Inflammatory macrophage treated with lipopolysaccharide for 1 hour (primary cell): ENCODE measurements around the gene GUCY2C.

Experiments
- DNase-seq, 2 donors: peaks; one replicate each; pipeline ENCODE4 v3.0.0-alpha.2; 2020 to 2022

Gene GUCY2C

DNA sequence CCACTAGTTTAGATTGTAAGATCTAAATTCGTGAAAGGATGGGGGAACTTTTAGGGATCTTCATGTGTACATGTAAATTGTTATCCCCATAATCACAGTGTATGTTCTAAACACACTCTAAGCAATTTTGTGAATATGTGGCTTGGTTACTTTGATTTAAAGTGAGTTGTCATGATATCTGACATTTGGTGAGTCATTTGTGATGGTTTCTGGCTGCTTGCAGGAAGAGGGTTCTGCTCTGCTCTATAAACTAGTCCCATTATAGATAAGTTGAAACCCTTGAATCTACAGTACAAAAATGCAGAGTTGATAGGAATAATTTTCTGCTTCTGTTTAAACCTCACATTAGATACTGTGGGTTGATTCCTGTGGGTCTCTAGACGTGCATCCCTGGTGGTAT lies 14.8 kb downstream of the GUCY2C start:
- DNase-seq: no peak

DNA sequence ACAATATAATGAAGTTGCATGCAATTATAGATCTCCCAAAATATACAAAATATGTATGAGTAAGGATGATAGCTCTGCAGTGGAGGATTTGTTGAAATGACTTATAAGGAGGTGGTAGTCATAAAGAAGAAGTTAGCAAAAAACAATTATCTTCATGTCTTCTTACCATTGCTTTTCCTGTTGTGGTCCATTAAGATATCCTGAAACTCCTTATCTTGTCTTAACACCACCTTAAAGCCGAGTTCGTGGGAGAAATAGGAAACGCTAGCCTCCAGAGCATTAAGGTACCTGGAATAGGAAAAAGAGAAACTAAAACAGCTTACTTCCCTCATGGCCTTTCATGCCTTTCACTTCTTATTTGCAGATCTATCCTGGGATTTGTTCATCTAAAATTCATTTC lies 15.2 kb downstream of the GUCY2C start:
- DNase-seq: no peak

- DNase-seq: no peak
Measured at GRCh38 chr12:14678547-14679150, 17.8 kb downstream of the GUCY2C start.

DNA sequence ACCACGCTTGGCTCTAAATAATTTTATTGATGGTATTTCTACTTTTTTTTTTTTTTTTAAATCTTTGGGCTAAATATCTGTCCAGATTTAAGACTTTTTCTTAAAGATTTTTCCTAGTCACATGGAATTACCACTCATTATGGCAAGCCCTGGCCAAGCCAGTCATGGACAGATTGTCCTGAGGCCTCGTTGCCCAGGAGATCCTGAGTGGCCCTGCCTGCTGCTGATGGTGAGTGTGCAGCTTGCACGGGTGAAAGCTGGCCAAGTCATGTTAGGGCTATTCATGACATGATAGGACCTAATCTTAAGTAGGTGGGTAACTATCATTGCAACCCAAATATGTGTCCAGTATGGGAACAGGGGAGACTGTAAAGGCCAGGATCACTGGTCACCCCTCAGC lies 27.8 kb downstream of the GUCY2C start:
- no peak for DNase-seq

DNA sequence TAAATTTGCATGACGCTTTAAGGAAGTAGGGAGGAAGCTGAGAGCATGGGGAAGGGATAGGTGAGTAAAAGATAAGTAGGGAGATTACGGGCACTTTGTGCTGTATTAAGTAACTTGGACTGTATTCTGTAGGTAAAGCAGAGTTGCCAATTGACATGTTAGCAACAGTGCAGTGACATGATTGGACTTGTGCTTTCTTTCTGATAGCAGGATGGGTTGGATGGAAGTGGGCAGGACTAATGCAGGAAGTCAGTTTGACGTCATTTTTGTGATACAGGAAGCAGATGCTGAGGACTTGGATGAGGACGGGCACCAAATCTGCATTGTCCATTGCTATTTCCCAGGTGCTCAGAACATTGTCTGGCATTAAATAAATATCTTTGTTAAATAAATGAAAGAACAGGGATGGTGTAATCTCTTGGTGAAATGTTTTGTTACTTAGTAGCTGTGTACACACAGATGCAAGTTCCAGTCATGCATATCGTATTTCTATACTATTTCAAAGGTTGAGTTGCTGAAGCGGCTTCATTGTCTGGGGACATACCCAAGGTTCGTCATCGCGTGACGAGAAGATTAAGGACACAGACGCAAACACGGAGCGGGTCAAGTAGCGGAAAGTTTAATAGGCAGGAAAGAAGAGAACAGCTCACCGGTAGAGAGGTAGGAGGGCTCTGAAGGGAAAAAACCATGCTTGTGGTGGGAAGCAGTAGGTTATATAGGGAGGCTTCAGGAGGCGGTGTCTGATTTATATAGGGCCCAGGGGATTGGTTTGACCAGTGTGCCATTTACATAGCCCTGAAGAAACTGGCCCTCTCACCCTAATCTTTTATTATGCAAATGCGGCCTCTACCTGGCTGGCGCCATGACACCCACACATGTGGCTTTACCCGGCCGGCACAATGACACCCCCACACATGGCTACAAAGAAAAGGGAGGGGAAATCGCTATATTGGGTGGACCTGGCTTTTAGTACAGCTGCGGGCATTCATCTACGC lies 30.7 kb downstream of the GUCY2C start:
- no peak for DNase-seq

DNA sequence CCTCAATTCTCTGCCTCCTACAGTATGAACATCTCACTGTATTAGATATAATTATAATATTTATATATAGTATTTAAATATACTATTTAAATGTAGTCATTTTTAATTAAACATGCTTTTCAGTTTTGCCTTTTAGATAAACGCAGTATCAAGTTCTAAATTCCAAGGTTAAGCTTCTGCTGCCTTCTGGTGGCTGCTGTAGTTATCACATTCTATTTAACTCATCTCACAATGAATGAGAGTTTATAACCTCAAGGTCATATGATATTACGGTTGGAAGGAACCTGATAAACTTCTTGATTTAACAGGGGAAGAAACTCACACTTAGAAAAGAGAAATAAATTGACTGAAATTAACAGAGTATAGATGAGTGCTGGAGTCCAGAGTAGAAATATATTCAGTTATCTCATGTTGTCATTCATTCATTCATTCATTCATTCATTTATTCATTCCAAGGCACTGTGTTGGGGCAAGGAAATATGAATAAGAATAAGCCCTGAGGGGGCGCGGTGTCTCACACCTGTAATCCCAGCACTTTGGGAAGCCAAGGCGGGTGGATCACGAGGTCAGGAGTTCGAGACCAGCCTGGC lies 31.9 kb downstream of the GUCY2C start:
- peak; percentile 29 to 76 for DNase-seq

DNA sequence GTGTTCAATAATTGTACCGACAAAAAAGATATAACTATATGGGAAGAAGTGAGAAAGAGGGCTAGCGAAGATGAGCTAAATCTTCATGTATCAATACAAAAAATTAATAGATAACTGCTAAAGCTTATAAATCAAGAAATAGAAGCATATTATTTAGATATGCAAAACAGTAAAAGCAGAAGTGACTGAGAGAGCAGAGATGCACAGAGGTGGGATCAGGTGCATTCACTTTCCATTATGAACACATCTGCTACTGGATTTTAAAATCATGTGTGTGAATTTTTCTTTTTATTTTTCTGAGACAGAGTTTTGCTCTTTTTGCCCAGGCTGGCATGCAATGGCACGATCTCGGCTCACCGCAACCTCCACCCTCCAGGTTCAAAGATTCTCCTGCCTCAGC lies 33.4 kb downstream of the GUCY2C start:
- DNase-seq: no peak

DNA sequence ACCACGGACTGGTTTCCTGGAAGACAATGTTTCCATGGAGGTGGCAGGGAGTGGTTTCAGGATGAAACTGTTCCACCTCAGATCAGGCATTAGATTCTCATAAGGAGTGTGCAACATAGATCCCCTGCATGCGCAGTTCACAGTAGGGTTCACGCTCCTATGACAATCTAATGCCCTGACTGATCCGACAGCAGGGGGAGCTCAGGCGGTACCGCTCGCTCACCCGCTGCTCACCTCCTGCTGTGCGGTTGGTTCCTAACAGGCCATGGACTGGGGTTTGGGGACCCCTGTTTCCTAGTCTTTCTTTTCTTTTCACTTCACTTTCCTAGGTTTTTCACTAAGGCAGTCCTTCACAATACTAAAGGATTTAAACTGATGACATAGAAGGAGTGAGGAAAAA lies 39.6 kb downstream of the GUCY2C start:
- no peak for DNase-seq

DNA sequence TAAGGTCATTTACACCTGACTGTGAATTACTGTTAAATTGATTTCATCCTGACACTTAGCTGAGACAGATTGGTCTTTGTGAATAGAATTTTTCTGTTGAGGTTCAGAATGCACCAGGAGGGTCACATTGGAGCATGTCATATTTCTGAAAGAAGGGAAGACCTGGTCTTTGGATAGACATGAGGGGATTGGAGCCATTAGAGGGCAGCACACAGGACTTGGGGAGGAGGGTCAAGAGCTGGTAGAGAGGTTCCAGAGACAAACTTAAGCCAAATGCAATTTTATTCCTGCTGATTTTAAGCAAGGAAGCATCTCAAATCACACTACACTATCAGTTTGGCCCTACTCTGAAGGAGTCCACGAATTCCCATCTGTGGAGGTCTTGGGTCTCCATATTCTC lies 41.1 kb downstream of the GUCY2C start:
- no peak for DNase-seq

DNA sequence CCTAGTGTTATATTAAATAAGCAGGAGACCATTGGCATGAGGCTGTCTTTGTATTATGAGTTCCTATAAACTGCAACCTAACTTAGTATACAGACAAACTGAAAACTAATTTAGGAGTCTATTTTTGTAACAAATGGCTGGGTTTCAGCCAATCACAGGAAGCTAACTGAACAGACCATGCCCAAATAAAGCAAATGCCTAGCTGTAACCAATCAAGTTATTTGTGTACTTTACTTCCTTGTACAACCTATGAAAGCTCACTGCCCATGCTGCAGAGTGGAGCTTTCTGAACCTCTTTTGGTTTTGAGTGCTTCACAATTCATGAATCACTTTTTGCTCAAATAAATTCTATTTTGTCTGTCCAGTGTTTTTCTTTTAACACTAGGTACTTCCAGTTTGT lies 41.6 kb downstream of the GUCY2C start:
- DNase-seq: no peak

DNA sequence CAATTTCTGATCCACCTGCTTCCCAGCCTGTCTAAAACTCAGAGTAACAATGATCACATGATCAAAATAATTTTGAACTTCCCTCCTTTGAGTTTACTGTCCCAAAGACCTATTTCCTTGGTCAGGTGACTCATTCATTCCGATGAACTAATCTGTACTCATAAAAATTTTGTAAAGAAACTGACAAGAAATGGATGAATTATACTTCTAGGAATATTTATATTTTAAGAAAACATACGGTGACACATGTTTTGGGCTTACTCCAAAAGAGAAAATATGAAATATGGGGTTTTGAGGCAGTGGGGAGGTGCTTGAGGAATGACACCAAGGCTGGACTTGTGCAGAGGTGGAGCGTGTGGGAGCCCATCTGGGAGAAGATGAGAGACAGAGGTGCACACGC lies 42.0 kb downstream of the GUCY2C start:
- no peak for DNase-seq

- no peak for DNase-seq
Measured at GRCh38 chr12:14652483-14652882, 43.9 kb downstream of the GUCY2C start.

DNA sequence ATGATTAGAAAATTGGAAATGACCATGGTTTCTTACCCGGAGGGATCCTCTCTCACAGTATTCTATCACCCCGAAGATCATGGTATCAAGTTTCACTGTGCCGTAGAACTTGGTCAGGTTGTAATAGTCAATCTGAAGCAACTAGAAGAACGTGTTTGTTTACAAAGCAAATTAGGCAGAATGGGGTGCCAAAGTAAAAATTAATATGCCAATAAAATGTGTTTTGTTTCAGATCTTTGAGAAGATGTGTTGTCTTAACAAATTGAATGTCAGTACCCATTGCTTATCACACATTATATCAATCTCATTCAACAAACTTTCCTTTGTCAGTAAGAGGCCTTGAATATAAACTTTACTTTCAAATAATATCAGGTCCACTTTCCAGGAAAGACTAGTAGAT lies 45.0 kb downstream of the GUCY2C start:
- no peak for DNase-seq

DNA sequence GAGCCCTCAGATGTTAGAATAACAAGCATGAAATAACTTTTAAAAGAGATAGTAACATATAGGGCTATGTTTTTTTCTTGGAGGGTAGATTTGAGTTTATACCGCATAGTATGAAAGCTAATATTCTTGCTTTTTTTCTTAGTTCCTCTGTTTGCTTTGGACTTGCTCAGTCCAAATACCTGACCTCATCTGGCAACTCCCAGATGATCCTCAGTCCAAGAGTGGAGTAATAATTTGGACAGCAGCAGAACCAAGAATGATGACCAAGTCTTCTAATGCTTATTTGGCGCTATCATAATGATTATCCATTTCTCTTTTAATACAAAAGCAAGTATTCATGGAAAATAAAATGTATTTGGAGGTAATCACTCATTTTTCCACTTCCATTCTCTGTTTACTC lies 45.6 kb downstream of the GUCY2C start:
- DNase-seq: no peak

DNA sequence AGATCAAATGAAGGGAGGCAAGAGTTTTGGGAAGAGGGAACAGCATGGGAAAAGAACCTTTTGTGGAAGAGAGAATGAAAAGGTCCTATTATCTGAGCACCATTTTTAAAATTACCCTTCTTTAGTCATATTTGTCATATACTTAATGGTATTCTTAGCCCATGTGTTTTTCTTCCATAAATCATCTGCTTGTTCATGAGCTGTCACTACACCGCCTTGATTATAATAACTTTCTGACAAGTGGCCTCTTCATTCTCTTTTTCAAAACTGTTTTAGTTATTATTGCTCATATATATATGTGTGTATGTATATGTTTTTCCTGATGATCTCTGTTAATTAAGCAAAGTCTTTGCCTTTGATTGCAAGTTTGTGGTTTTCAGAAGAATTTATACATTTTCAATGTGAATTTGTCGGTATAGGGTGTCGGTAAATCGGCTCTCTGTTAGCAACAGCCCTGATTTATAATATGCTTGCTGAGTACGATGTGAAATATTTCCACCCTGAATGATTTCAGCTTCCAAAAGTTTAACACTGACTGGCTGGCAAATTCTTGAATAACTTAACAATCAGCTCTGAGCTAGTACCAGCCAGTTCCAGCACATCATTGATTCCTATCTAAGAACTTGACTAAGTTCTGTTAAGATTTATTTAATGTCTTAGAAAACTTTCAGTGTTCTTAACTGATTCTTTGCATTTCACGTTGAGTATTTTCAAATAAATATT lies 49.2 kb downstream of the GUCY2C start:
- no peak for DNase-seq

DNA sequence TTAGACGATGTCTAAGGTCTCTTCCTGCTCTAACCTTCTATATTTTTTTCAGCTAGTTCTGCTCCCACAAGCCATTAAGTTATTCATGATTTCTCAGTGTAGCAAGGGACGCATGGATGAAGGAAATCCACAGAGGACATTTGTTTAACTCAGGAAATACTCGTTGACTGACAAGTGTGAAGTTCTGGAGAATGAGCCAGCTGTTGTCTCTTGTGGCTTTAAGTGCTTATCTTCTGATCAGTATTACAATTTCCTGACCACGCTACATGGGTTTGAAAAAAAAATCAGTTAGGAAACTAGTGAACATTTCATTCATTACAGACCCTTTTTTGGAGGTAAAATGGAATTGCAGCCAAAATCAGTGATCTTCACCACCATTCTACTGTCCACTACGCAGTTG lies 53.1 kb downstream of the GUCY2C start:
- no peak for DNase-seq

DNA sequence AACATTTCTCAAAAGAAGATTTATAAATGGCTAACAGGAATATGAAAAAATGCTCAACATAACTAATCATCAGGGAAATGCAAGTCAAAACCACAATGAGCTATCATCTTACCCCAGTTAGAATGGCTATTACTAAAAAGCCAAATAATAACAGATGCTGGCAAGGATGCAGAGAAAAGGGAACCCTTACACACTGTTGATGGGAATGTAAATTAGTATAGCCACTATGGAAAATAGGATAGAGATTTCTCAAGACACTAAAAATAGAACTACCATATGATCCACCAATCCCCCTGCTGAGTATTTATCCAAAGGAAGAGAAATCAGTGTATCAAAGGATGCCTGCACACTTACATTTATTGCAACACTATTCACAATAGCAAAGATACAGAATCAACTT lies 58.3 kb downstream of the GUCY2C start:
- DNase-seq: no peak

DNA sequence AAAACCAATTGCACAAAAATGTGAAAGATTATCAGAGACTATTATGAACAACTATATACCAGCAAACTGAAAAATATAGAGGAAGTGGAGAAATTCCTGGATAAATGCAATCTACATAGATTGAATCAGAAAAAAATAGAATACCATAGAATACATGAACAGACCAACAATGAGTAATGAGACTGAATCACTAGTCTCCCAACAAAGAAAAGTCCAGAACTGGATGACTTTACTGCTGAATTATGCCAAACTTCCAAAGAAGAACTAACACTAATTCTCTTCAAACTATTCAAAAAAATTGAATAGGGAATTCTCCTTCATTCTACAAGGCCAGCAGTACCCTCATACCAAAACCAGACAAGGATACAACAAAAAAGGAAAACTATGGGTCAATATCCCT lies 60.6 kb downstream of the GUCY2C start:
- DNase-seq: no peak

GRCh38 chr12:14630793-14631192 lies 65.6 kb downstream of the GUCY2C start:
- no peak for DNase-seq

DNA sequence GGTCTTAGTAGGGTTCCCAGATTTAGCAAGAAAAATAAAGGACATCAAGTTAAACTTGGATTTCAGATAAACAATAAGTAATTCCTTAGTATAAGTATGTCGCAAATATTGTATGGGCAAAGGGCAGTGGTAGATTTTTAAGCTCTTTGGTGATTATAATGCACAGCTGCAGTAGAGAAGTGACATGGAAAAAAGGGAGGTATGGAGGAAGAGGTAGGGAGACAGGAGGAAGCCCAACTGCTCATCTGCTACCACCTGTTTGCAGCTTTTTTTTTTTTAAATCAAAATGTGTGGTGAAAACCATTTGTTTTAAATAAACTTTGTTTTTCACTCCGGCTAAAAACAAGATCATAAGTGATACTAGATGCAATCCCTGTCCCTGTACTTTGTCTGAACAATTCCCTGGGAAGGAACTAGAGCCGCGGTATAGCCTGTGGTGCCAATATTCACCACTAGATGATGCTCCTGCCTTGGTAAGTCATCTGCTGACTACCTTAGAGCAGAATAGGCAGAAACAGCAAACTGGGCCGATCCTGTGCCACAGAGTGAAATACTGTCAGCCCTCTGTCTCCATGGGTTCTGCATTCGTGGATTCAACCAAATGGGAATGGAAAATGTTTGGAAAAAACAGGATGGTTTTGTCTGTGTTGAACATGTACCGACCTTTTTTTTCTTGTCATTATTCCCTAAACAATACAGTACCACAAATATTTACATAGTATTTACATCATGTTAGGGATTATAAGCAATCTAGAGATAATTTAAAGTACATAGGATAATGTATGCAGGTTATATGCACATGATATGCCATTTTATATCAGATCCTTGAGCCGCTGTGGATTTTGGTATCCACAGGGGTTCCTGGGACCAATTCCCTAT lies 66.3 kb downstream of the GUCY2C start:
- DNase-seq: peak; percentile 48 to 91

DNA sequence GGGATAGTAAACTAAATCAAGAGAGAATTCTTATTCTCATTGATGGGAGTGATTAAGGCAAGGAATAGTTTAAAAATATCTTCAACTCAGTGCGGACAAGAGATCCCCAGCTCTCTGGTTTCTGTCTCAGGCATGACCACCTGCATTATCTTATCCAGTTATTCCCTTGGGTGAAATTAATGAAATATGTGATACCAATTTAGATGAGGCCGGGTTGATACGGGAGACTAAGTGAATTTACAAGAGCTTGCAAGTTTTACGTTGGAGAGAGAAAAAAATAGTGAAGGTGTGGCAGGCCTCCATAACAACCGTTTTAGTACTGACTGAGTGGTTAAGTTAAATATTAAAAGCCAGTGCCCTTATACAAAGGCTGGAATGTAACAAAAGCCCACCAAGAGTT lies 67.6 kb downstream of the GUCY2C start:
- no peak for DNase-seq

DNA sequence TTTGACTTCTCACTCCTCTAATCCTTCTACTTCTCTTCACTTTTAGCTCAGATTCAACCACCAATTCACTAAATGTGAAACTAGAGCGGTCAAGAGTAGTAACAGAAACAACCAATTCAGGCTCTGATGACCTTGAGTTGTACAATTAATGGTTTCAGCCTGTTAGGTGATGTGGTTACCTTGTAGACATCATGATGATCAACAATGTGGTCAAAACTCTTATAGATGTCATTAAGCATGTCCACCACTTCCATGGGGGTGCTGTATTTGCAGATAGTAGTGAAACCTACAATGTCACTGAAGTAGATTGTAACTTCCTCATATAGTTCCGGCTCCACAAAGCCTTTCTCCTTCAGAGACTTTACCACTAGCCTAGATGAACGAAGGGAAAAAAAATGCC lies 74.6 kb downstream of the GUCY2C start:
- DNase-seq: peak in 1 of 2 donors; percentile 36
